OCI-LY7 (cell line): Measurements from ENCODE around the gene AMBP.

ENCODE experiments used
- EZH2phosphoT487 ChIP-seq: fragments of 200-600 bp; sonication (generic); IDR thresholded peaks from 2 replicates; pipeline ENCODE4 v1.6.1; 2018; ENCODE audit warnings: low read depth, borderline replicate concordance, mild to moderate bottlenecking, mixed run types, antibody characterized with exemption, low read length, moderate library complexity, mixed read lengths
- TF ChIP-seq, protein P1 (sequence below): fragments of 200-600 bp; sonication (generic); conservative IDR thresholded peaks from 2 replicates; pipeline ENCODE4 v1.5.1; 2014; ENCODE audit warnings: mild to moderate bottlenecking, antibody characterized with exemption, low read length, moderate library complexity, mixed read lengths

- TF ChIP-seq, protein P1, sequence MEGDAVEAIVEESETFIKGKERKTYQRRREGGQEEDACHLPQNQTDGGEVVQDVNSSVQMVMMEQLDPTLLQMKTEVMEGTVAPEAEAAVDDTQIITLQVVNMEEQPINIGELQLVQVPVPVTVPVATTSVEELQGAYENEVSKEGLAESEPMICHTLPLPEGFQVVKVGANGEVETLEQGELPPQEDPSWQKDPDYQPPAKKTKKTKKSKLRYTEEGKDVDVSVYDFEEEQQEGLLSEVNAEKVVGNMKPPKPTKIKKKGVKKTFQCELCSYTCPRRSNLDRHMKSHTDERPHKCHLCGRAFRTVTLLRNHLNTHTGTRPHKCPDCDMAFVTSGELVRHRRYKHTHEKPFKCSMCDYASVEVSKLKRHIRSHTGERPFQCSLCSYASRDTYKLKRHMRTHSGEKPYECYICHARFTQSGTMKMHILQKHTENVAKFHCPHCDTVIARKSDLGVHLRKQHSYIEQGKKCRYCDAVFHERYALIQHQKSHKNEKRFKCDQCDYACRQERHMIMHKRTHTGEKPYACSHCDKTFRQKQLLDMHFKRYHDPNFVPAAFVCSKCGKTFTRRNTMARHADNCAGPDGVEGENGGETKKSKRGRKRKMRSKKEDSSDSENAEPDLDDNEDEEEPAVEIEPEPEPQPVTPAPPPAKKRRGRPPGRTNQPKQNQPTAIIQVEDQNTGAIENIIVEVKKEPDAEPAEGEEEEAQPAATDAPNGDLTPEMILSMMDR = no peak
- no peak for TF ChIP-seq EZH2phosphoT487
These were observed 66.8 kb downstream of the AMBP start for GRCh38 chr9:114011313-114011712.
